WTC11 (cell line): ENCODE data around the gene CDKN2AIPNL. TPM values are rescaled to one million over a fixed set of nuclear protein-coding genes. Genes with fewer than 3 reads are reported as not detected.

Source experiments
- CREB1 ChIP-seq: sonication (generic); formaldehyde crosslinking; IDR thresholded peaks from 2 replicates; pipeline ENCODE4 v1.8.0; 2023; ENCODE audit warnings: mild to moderate bottlenecking, missing genetic modification reagents
- ERG ChIP-seq: fragments of 250-450 bp; sonication (Bioruptor Pico); IDR thresholded peaks from 2 replicates; pipeline ENCODE4 v1.8.0; 2021; ENCODE audit warnings: mild to moderate bottlenecking
- FOXJ3 ChIP-seq: sonication (generic); formaldehyde crosslinking; IDR thresholded peaks from 2 replicates; pipeline ENCODE4 v1.9.0; 2021; ENCODE audit warnings: missing genetic modification reagents, mild to moderate bottlenecking, borderline replicate concordance
- FOXK1 ChIP-seq: sonication (generic); formaldehyde crosslinking; IDR thresholded peaks from 2 replicates; pipeline ENCODE4 v1.8.0; 2022; ENCODE audit warnings: mild to moderate bottlenecking, moderate library complexity, missing genetic modification reagents
- FOXP1 ChIP-seq: sonication (generic); formaldehyde crosslinking; IDR thresholded peaks from 2 replicates; pipeline ENCODE4 v1.8.0; 2022; ENCODE audit warnings: missing genetic modification reagents, mild to moderate bottlenecking, moderate library complexity, borderline replicate concordance
- IRF1 ChIP-seq: sonication (generic); formaldehyde crosslinking; IDR thresholded peaks from 2 replicates; pipeline ENCODE4 v1.8.0; 2023; ENCODE audit warnings: missing genetic modification reagents
- JAZF1 ChIP-seq: fragments of 250-450 bp; sonication (Bioruptor Pico); IDR thresholded peaks from 2 replicates; pipeline ENCODE4 v1.9.0; 2021; ENCODE audit warnings: moderate library complexity, mild to moderate bottlenecking, inconsistent platforms
- MAX ChIP-seq: sonication (generic); formaldehyde crosslinking; IDR thresholded peaks from 2 replicates; pipeline ENCODE4 v1.8.0; 2022; ENCODE audit warnings: mild to moderate bottlenecking, missing genetic modification reagents
- MLX ChIP-seq: sonication (generic); formaldehyde crosslinking; IDR thresholded peaks from 2 replicates; pipeline ENCODE4 v1.8.1; 2023; ENCODE audit warnings: mild to moderate bottlenecking, missing genetic modification reagents, moderate library complexity
- MYBL2 ChIP-seq: sonication (generic); formaldehyde crosslinking; IDR thresholded peaks from 2 replicates; pipeline ENCODE4 v1.8.1; 2023; ENCODE audit warnings: mild to moderate bottlenecking, moderate library complexity, missing genetic modification reagents
- NFATC4 ChIP-seq: fragments of 250-450 bp; sonication (Bioruptor Pico); IDR thresholded peaks from 2 replicates; pipeline ENCODE4 v1.9.0; 2021; ENCODE audit warnings: mild to moderate bottlenecking
- NR2C2 ChIP-seq: sonication (generic); formaldehyde crosslinking; IDR thresholded peaks from 2 replicates; pipeline ENCODE4 v1.8.0; 2022; ENCODE audit warnings: mild to moderate bottlenecking, missing genetic modification reagents
- PREB ChIP-seq: sonication (generic); formaldehyde crosslinking; IDR thresholded peaks from 2 replicates; pipeline ENCODE4 v1.8.1; 2022; ENCODE audit warnings: mild to moderate bottlenecking, missing genetic modification reagents, moderate library complexity, borderline replicate concordance
- TCF7 ChIP-seq: sonication (generic); formaldehyde crosslinking; IDR thresholded peaks from 2 replicates; pipeline ENCODE4 v1.8.0; 2022; ENCODE audit warnings: mild to moderate bottlenecking, low read depth, missing genetic modification reagents, moderate library complexity
- TEAD4 ChIP-seq: sonication (generic); formaldehyde crosslinking; IDR thresholded peaks from 2 replicates; pipeline ENCODE4 v1.8.0; 2022; ENCODE audit warnings: mild to moderate bottlenecking, missing genetic modification reagents
- USF1 ChIP-seq: sonication (generic); formaldehyde crosslinking; IDR thresholded peaks from 2 replicates; pipeline ENCODE4 v1.8.0; 2022; ENCODE audit warnings: mild to moderate bottlenecking, missing genetic modification reagents
- USF2 ChIP-seq: sonication (generic); formaldehyde crosslinking; IDR thresholded peaks from 2 replicates; pipeline ENCODE4 v1.8.1; 2023; ENCODE audit warnings: mild to moderate bottlenecking, missing genetic modification reagents, moderate library complexity
- ZMAT4 ChIP-seq: fragments of 250-450 bp; sonication (Bioruptor Pico); IDR thresholded peaks from 2 replicates; pipeline ENCODE4 v1.9.0; 2021; ENCODE audit warnings: mild to moderate bottlenecking
- ZNF121 ChIP-seq: sonication (generic); formaldehyde crosslinking; IDR thresholded peaks from 2 replicates; pipeline ENCODE4 v1.8.0; 2023; ENCODE audit warnings: missing genetic modification reagents
- ZNF219 ChIP-seq: sonication (generic); formaldehyde crosslinking; IDR thresholded peaks from 2 replicates; pipeline ENCODE4 v1.8.0; 2023; ENCODE audit warnings: missing genetic modification reagents, mild to moderate bottlenecking, borderline replicate concordance
- ZNF232 ChIP-seq: sonication (generic); formaldehyde crosslinking; IDR thresholded peaks from 2 replicates; pipeline ENCODE4 v1.8.0; 2022; ENCODE audit warnings: mild to moderate bottlenecking, missing genetic modification reagents
- ZNF396 ChIP-seq: fragments of 250-450 bp; sonication (Bioruptor Pico); IDR thresholded peaks from 2 replicates; pipeline ENCODE4 v1.8.0; 2021; ENCODE audit warnings: mild to moderate bottlenecking, moderate library complexity, borderline replicate concordance
- ZNF416 ChIP-seq: fragments of 250-450 bp; sonication (Bioruptor Pico); IDR thresholded peaks from 2 replicates; pipeline ENCODE4 v1.9.0; 2021; ENCODE audit warnings: mild to moderate bottlenecking, inconsistent platforms
- ZNF423 ChIP-seq: fragments of 250-450 bp; sonication (Bioruptor Pico); IDR thresholded peaks from 2 replicates; pipeline ENCODE4 v2.1.2; 2022; ENCODE audit warnings: mild to moderate bottlenecking, moderate library complexity
- ZNF532 ChIP-seq: fragments of 250-450 bp; sonication (Bioruptor Pico); IDR thresholded peaks from 2 replicates; pipeline ENCODE4 v1.9.0; 2021; ENCODE audit warnings: mild to moderate bottlenecking, borderline replicate concordance
- total RNA-seq: library from RNA; stranded (reverse); gene quantifications from 3 replicates; pipeline ENCODE4 v1.2.3, GENCODE V29; 2021

The CDKN2AIPNL gene
- total RNA-seq, 1 experiment from 2014 or later, result 54.3 TPM

- TF ChIP-seq JAZF1 (CRISPR knock-in tag) (no peak), TCF7 (0 out of 2 replicates have a peak, but pooled peaks have one; percentile 51), ERG (CRISPR knock-in tag) (no peak), ZNF416 (CRISPR knock-in tag) (peak; percentile 59; the same call in 1 of the 2 replicates), ZNF121 (CRISPR knock-in tag) (no peak), MAX (peak; percentile 90), ZNF232 (CRISPR knock-in tag) (peak; percentile 95), MLX (CRISPR knock-in tag) (no peak), CREB1 (CRISPR knock-in tag) (no peak), ZNF423 (CRISPR knock-in tag) (peak; percentile 29; the same call in 1 of the 2 replicates), ZNF532 (CRISPR knock-in tag) (no peak), ZNF219 (no peak), TEAD4 (CRISPR knock-in tag) (no peak), USF1 (CRISPR knock-in tag) (peak; percentile 99), MYBL2 (CRISPR knock-in tag) (peak; percentile 85), NR2C2 (CRISPR knock-in tag) (no peak), FOXJ3 (CRISPR knock-in tag) (no peak), USF2 (peak; percentile 99), FOXK1 (CRISPR knock-in tag) (peak; percentile 98), NFATC4 (CRISPR knock-in tag) (no peak), PREB (0 out of 2 replicates have a peak, but pooled peaks have one; percentile 47), ZNF396 (no peak), ZMAT4 (CRISPR knock-in tag) (no peak), FOXP1 (CRISPR knock-in tag) (peak; percentile 86; the same call in 1 of the 2 replicates), IRF1 (no peak)
Measured at GRCh38 chr5:134370871-134371833, 40.5 kb downstream of the CDKN2AIPNL start, which contains the start of gene UBE2B (continued).
